Measurements from ENCODE around the gene CYP21A2. TPM values are rescaled to one million over a fixed set of nuclear protein-coding genes. Genes with fewer than 3 reads are reported as not detected.

Gene CYP21A2
- polyA plus RNA-seq, 1 donor (not counting 4 experiments of a cell fraction or from before 2014, with no cell fraction given) = 0.04 TPM

- no peak overlapping the region for H3K4me2 ChIP-seq (ENCODE audit: control insufficient read depth, extremely low read depth, insufficient read depth, low read depth, low read length)
- no peak overlapping the region for H3K9ac ChIP-seq (ENCODE audit: control insufficient read depth, extremely low read depth, insufficient read depth, low read length)
- H3K36me3 ChIP-seq (ENCODE audit: control insufficient read depth in 2 of 2, extremely low read depth in 1 of 2, insufficient read depth in 2 of 2, low read length in 2 of 2) = no peaks in the 10 kb centered on the region
- no peak for FAIRE-seq
- H2AFZ ChIP-seq (ENCODE audit: control insufficient read depth, low read length) = no peak overlapping the region
- no peaks in the 10 kb centered on the region for H3K4me1 ChIP-seq (ENCODE audit: control insufficient read depth, extremely low read depth, insufficient read depth, low read length)
- no peaks in the 10 kb centered on the region for H3K9me3 ChIP-seq (ENCODE audit: control insufficient read depth, low read depth, low read length)
- H3K4me3 ChIP-seq (ENCODE audit: control insufficient read depth in 2 of 3, extremely low read depth in 1 of 3, insufficient read depth in 2 of 3, low read depth in 1 of 3, low read length in 3 of 3) = no peak overlapping the region
- dilution Hi-C loops (cut with MboI; ENCODE audit: extremely low pct_ligation_motif_present, low sequenced_read_pairs) = no loop called here
- peaks cover 3% of the 10 kb centered on the region for H3K27me3 ChIP-seq (ENCODE audit: control insufficient read depth, extremely low read depth, insufficient read depth, low read length)
- no peaks in the 10 kb centered on the region for H4K20me1 ChIP-seq (ENCODE audit: control insufficient read depth, extremely low read depth, insufficient read depth, low read length)
- no peak for TF ChIP-seq EZH2 (IDR thresholded peaks at IDR 0.05; ENCODE audit: low read length)
- TF ChIP-seq CTCF (optimal IDR thresholded peaks at IDR 0.05 in 1 of 3, IDR thresholded peaks at IDR 0.05 in 1 of 3, conservative IDR thresholded peaks at IDR 0.05 in 1 of 3; ENCODE audit: extremely low read depth in 1 of 3, insufficient read depth in 2 of 3, low read length in 3 of 3) = no peak
- no peaks in the 10 kb centered on the region for H3K79me2 ChIP-seq (ENCODE audit: control insufficient read depth, insufficient read depth, low read length)
- H3K27ac ChIP-seq (ENCODE audit: control insufficient read depth, insufficient read depth, low read length) = no peak overlapping the region
- no peak for DNase-seq (ENCODE audit: low read depth, low spot score)
- H3K9me1 ChIP-seq (ENCODE audit: control insufficient read depth, extremely low read depth, insufficient read depth, low read length) = no peaks in the 10 kb centered on the region
Measured at GRCh38 chr6:32056254-32056653, 18.0 kb downstream of the CYP21A2 start.

- DNase-seq (ENCODE audit: low read depth, low spot score) (no peak), FAIRE-seq (no peak)
- H2AFZ ChIP-seq (ENCODE audit: control insufficient read depth, low read length) = no peak overlapping the region
- no peak overlapping the region for H3K27ac ChIP-seq (ENCODE audit: control insufficient read depth, insufficient read depth, low read length)
- H3K9me1 ChIP-seq (ENCODE audit: control insufficient read depth, extremely low read depth, insufficient read depth, low read length) = no peaks in the 10 kb centered on the region
- no peaks in the 10 kb centered on the region for H3K4me1 ChIP-seq (ENCODE audit: control insufficient read depth, extremely low read depth, insufficient read depth, low read length)
- H3K4me3 ChIP-seq (ENCODE audit: control insufficient read depth in 2 of 3, extremely low read depth in 1 of 3, insufficient read depth in 2 of 3, low read depth in 1 of 3, low read length in 3 of 3) = no peak overlapping the region
- no peak overlapping the region for H3K9ac ChIP-seq (ENCODE audit: control insufficient read depth, extremely low read depth, insufficient read depth, low read length)
- H3K79me2 ChIP-seq (ENCODE audit: control insufficient read depth, insufficient read depth, low read length) = no peaks in the 10 kb centered on the region
- TF ChIP-seq CTCF (optimal IDR thresholded peaks at IDR 0.05 in 1 of 3, IDR thresholded peaks at IDR 0.05 in 1 of 3, conservative IDR thresholded peaks at IDR 0.05 in 1 of 3; ENCODE audit: extremely low read depth in 1 of 3, insufficient read depth in 2 of 3, low read length in 3 of 3) (no peak), EZH2 (IDR thresholded peaks at IDR 0.05; ENCODE audit: low read length) (no peak)
- H3K4me2 ChIP-seq (ENCODE audit: control insufficient read depth, extremely low read depth, insufficient read depth, low read depth, low read length) = no peak overlapping the region
- no peaks in the 10 kb centered on the region for H4K20me1 ChIP-seq (ENCODE audit: control insufficient read depth, extremely low read depth, insufficient read depth, low read length)
- no peaks in the 10 kb centered on the region for H3K36me3 ChIP-seq (ENCODE audit: control insufficient read depth in 2 of 2, extremely low read depth in 1 of 2, insufficient read depth in 2 of 2, low read length in 2 of 2)
- H3K9me3 ChIP-seq (ENCODE audit: control insufficient read depth, low read depth, low read length) = no peaks in the 10 kb centered on the region
- H3K27me3 ChIP-seq (ENCODE audit: control insufficient read depth, extremely low read depth, insufficient read depth, low read length) = peaks cover 3% of the 10 kb centered on the region
- dilution Hi-C loops (cut with MboI; ENCODE audit: extremely low pct_ligation_motif_present, low sequenced_read_pairs) = no loop called here
Measured at GRCh38 chr6:32057966-32058365, 19.8 kb downstream of the CYP21A2 start.
